NK-92 treated with Interleukin-12 subunit alpha and Interleukin-12 subunit beta, amount 100 ng/mL, for 24 hours (cell line): ENCODE results near the gene VENTX.

Experiments used
- DNase-seq: peaks from one replicate; lab custom pipeline; 2025; lab: John Stamatoyannopoulos, UW

Gene VENTX

DNA sequence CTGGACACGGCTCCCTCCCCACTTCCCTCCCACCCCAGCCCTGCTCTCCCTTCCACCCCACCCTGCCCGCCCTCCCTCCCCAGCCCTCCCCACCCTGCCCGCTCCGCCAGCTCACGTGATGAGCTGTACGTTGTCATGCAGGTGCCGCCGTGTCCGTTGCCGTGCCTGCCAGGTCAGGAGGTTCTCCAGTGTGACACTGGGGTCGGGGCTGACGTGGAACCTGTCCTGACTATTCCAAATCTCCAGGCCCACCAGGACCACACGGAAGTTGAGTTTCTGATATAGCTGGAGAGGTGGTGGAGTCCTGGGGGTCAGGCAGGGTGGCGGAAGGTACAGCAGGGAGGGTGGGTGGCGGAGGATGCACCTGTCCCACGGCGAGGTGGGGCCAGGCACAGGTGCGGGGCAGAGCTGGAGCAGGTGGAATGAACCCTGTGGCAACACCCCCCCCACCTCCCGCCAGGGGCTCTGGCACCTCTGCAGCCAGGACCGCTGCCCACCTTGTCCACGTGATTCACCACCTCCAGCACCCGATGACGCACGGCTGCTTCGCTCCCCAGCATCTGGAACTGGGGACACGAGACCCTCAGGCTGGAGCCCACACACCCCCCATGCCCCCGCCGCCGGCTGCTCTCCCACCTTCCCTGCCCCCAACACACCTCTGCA lies 34.8 kb downstream of the VENTX start:
- no peak for DNase-seq

DNA sequence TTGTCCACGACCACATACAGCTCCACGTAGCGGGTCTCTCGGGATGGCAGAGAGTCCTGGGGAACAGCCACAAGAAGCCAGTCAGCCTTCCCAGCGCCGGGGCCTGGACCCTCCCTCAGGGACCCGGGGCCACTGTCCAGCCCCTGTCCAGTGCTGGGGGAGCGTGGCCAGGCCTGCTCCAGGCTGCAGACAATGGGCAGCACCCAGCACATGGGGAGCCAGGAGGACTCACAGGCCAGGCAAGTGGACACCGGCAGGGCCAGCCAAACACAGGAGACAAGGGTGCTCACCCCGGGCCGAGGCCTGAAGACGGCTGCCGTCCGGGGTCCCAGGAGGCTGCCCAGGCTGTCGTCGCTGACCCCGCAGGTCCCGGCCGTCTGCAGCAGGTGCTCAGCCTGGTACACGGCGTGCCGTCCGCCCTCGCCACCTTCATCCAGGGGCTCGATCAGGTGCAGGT lies 35.3 kb downstream of the VENTX start:
- DNase-seq, result no peak

- DNase-seq, result no peak
These were observed 36.0 kb downstream of the VENTX start for GRCh38 chr10:133273534-133274143.

GRCh38 chr10:133274751-133275683 lies 37.4 kb downstream of the VENTX start:
- peak; percentile 23 for DNase-seq

DNA sequence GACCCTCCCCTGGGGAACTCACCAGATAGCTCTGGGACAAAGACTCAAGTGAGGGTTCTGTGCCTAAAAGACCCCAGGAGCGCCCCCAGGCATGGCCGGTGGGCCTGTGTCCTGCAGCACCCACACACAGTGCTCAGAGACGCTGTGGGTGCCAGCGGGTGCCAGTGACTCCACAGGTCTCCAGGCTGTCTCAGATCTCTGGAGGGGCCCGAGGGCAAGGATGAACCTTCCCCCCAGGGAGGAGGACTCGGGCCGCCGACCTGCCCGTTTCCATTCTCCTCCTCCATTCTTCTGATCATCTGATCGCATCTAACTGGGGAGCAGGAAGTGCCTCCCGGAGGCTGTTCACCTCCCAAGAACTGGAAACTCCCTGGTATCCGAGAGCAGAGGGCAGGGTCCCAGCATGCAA lies 38.0 kb downstream of the VENTX start:
- DNase-seq, result no peak

- no peak for DNase-seq
These were observed 38.4 kb downstream of the VENTX start for GRCh38 chr10:133276100-133276434.

GRCh38 chr10:133276435-133277201 lies 39.0 kb downstream of the VENTX start, which contains the start of gene ADAM8:
ADAM8 (minus strand) TSS chr10:133276868; CDS start chr10:133276817, 51 bp downstream.
- no peak for DNase-seq

DNA sequence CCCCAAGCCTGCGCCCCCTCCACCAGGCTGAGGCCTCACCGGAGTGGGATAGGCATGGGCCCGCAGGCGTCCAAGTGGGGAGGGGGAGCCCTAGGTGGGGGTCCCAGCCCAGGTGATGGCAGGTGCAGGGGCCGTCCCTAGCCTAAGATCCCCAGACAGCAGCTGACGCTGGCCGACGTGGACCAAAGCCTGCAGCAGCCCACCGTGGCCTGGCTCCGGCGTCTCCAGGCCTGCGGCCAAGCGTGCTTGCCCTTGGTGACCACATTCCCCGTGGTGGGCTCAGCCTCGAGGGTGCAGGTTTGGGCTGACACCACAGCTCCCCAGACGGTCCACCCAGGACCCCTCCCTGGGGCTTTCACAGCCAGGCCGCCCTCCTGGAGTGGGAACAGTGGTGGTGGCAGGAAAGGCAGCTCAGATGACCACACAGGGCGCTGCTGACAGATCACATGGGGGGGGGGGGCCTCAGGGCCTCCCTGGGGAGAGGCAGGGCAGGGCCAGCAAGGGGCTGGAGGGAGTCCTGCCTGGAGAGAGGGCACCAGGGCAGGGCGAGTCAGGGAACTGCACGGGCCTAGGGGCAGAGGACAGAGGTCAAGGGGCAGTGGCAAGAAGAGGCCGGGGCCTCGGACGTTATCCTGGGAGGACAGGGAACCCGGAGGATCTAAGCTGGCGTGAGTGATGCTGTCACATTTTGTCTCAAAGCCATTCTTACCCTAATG lies 39.8 kb downstream of the VENTX start:
- DNase-seq, result no peak

- no peak for DNase-seq
These were observed 40.4 kb downstream of the VENTX start for GRCh38 chr10:133277993-133278576.

- DNase-seq, result peak; percentile 85
These were observed 41.1 kb downstream of the VENTX start for GRCh38 chr10:133278577-133279265.

GRCh38 chr10:133279326-133280226 lies 41.9 kb downstream of the VENTX start:
- DNase-seq, result no peak

DNA sequence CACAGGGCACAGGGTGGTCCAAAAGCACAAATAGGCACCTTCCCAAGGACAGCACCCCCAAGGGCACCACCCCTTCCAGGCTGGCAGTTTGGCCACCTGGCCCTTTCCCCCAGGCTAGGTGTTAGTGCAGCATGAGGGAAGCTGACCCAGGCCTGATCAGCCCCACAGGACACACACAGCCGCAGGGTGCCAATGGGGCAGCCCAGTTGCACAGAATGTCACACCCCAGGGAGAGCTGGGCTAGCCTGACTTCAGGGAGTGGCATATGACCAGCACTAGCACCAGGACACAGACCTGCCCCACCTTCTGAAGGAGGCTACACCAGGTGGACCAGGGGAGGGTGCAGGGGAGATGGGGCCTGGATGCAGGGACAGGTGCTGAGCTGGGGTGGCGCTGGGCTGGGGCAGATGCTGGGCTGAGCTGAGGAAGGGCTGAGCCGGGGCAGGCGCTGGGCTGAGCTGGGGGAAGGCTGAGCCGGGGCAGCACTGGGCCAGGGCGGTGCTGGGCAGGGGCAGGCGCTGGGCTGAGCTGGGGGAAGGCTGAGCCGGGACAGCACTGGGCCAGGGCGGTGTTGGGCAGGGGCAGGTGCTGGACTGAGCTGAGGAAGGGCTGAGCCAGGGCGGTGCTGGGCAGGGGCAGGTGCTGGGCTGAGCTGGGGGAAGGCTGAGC lies 42.9 kb downstream of the VENTX start:
- DNase-seq, result no peak

- DNase-seq, result no peak
These were observed 43.4 kb downstream of the VENTX start for GRCh38 chr10:133281084-133281483.

DNA sequence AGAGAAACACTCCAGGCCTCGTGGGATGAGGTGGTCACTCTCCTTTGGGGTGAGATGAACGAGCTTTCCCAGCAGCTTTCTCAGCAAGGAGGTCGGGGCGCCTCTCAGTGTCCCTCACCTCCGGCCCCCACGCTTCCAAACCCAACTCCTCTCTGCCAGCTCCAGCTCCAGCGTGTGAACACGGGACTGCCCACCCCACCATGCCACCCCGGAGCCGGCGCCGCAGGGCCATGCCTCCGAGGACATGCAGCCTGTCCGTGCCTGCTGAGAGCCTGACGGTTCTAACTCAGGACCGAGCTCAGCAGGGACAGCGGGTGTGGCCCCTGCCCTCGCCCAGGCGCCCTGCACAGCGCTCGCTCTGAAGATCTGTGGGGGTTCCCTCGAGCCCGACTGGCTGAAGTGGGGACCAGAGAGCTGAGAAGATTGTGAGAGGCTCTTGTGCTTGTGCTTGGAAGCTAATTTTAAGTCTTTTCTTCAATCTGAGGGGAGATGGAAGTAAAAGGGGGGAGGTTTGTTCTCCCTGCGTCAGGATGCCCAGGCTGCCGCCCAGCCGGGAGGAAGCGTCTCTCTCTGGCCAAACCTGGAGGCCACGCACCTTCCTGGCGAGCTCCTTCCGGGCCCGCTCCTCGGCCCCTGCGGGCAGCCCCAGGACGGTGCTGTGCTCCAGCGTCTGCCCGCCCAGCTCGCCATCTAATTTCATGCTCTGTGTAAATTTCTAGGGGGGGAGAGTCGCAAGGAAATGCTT lies 44.1 kb downstream of the VENTX start:
- DNase-seq, result no peak

- no peak for DNase-seq
These were observed 45.3 kb downstream of the VENTX start for GRCh38 chr10:133282846-133283390.

DNA sequence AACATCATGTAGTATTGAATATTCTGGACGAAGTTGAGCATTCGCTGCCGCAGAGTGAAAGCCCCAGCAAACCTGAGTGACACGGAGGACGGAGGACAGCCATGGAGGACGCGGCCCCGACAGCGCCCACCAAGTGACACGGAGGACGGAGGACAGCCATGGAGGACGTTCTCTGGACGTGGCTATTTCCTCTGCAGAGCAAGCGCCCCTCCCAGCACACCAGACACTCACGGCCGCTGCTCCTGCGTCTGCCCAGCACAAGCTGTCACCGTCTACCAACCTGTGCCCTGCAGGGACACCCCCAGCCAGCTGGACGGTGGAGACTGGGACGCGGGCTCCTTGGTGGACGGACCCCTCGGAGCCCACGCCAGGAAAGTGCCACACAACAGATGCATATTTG lies 46.3 kb downstream of the VENTX start:
- no peak for DNase-seq

GRCh38 chr10:133285217-133285616 lies 47.6 kb downstream of the VENTX start:
- no peak for DNase-seq

DNA sequence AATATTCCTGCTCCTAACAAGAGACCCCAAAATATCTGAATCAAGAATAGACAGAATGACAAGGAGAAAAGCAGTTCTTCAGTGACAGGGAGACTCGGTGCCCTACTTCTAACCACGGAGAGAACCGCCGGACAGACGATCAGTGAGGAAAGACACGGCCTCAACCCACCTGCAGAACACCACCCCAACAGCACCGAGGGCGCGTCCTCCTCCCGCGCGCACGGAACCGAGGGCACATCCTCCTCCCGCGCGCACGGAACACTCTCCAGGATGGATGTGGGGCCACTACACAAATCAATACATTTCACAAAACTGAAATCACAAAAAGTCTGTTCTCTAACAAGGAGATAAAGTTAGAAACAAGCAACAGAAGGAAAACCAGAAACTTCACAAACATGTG lies 48.7 kb downstream of the VENTX start:
- DNase-seq, result no peak
